ENCODE results near the gene PARL.

PARL gene

GRCh38 chr3:183845608-183846288 lies 38.9 kb downstream of the PARL start:
- DNase-seq: no peak

- DNase-seq: no peak
Measured at GRCh38 chr3:183845090-183845489, 39.6 kb downstream of the PARL start.

- DNase-seq: no peak
Measured at GRCh38 chr3:183844606-183845005, 40.1 kb downstream of the PARL start.

GRCh38 chr3:183839751-183840150 lies 44.9 kb downstream of the PARL start:
- DNase-seq: no peak

GRCh38 chr3:183837894-183838293 lies 46.8 kb downstream of the PARL start:
- no peak for DNase-seq

- no peak for DNase-seq
Measured at GRCh38 chr3:183837390-183837789, 47.3 kb downstream of the PARL start.

- no peak for DNase-seq
Measured at GRCh38 chr3:183833516-183833915, 51.2 kb downstream of the PARL start.

- no peak for DNase-seq
Measured at GRCh38 chr3:183830187-183830586, 54.5 kb downstream of the PARL start.

GRCh38 chr3:183829466-183829865 lies 55.2 kb downstream of the PARL start:
- DNase-seq: no peak

- DNase-seq: no peak
Measured at GRCh38 chr3:183828538-183828870, 56.2 kb downstream of the PARL start.

- DNase-seq: no peak
Measured at GRCh38 chr3:183827809-183828537, 56.7 kb downstream of the PARL start.

- DNase-seq: no peak
Measured at GRCh38 chr3:183826448-183827250, 58.0 kb downstream of the PARL start.

GRCh38 chr3:183825456-183826161 lies 59.1 kb downstream of the PARL start, which contains the start of gene MAP6D1:
Gene MAP6D1 (minus strand): TSS chr3:183825577. CDS start chr3:183825547, 30 bp downstream.
- peak; percentile 39 for DNase-seq

GRCh38 chr3:183824761-183825455 lies 59.8 kb downstream of the PARL start:
- no peak for DNase-seq

- DNase-seq: no peak
Measured at GRCh38 chr3:183823963-183824362, 60.7 kb downstream of the PARL start.

GRCh38 chr3:183822631-183823030 lies 62.0 kb downstream of the PARL start:
- DNase-seq: no peak

GRCh38 chr3:183819831-183820230 lies 64.8 kb downstream of the PARL start:
- DNase-seq: no peak

GRCh38 chr3:183818706-183819624 lies 65.7 kb downstream of the PARL start:
- DNase-seq: no peak

- DNase-seq: no peak
Measured at GRCh38 chr3:183818041-183818620, 66.5 kb downstream of the PARL start.

GRCh38 chr3:183817639-183818038 lies 67.0 kb downstream of the PARL start:
- no peak for DNase-seq
